Colonic mucosa (tissue), 4 donors: ENCODE results near the gene EDARADD. TPM values are rescaled to one million over a fixed set of nuclear protein-coding genes. Genes with fewer than 3 reads are reported as not detected.

Experiments
- DNase-seq: peaks from one replicate; pipeline ENCODE4 v3.0.0-alpha.2; 2020
- H3K27ac ChIP-seq: fragments of 200-600 bp; one replicate; pipeline ENCODE4 v1.8.0; 2021
- H3K27me3 ChIP-seq: fragments of 200-600 bp; one replicate; pipeline ENCODE4 v1.8.0; 2021
- H3K36me3 ChIP-seq: fragments of 200-600 bp; one replicate; pipeline ENCODE4 v1.8.0; 2021
- H3K4me1 ChIP-seq: fragments of 200-600 bp; one replicate; pipeline ENCODE4 v1.8.0; 2021; ENCODE audit warnings: mild to moderate bottlenecking
- H3K4me3 ChIP-seq: fragments of 200-600 bp; one replicate; pipeline ENCODE4 v1.8.0; 2021
- H3K9ac ChIP-seq, 2 donors: one replicate each; pipeline ENCODE4 v1.7.0; 2013; ENCODE audit warnings: control low read depth in 2 of 2, low read depth in 2 of 2, low read length in 2 of 2
- H3K9me3 ChIP-seq: fragments of 200-600 bp; one replicate; pipeline ENCODE4 v1.8.0; 2021
- intact Hi-C: fragments of 100-400 bp; cut with DNase I; formaldehyde crosslinking; loops from one replicate; pipeline ENCODE4 v1.14.1; 2022
- total RNA-seq, 2 donors: library from RNA; stranded (reverse); fragmentation: NEBNext Ultra II Directional in 1 of 2; extraction: Animal tissue kit (Norgen Biotek cat#: 25700) in 1 of 2; gene quantifications; one replicate each; pipeline ENCODE4 v1.2.1, GENCODE V29; 2021
- TF ChIP-seq, protein P1 (sequence below): fragments of 200-600 bp; IDR thresholded peaks from one replicate; pipeline ENCODE4 v1.8.0; 2022; ENCODE audit warnings: antibody characterized with exemption, mild to moderate bottlenecking
- donor health status: healthy.
- donor health status: DM: no; HTN: no; CAD: no.
- donor health status: DM: no; HTN: no; CAD: no.

EDARADD gene
- total RNA-seq, 2 donors from 2014 or later, result 0.17 to 0.27 TPM

DNA sequence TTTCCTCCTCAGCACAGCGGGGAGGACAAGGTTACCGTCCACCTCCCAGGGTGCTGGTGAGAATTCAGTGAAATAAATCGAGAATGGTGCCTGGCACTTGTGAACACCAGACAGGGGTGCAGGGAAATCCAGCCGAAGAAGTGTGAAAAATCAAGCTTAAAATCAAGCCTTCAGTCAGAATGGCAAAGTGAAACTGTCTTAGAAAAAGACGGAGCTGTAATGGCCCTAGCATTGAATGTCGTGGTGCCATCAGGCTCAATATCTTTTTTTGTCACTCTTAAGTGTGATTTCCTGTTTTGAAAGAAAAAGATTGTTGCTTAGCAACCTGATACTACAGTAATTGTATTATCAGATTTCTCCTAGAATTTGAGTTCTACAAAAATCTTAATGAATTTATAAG, 22.1 kb downstream of the EDARADD start:
- DNase-seq, result no peak
- no peaks in the 10 kb centered on the region for H3K4me1 ChIP-seq
- H3K27me3 ChIP-seq, result no peaks in the 10 kb centered on the region
- TF ChIP-seq, protein P1, sequence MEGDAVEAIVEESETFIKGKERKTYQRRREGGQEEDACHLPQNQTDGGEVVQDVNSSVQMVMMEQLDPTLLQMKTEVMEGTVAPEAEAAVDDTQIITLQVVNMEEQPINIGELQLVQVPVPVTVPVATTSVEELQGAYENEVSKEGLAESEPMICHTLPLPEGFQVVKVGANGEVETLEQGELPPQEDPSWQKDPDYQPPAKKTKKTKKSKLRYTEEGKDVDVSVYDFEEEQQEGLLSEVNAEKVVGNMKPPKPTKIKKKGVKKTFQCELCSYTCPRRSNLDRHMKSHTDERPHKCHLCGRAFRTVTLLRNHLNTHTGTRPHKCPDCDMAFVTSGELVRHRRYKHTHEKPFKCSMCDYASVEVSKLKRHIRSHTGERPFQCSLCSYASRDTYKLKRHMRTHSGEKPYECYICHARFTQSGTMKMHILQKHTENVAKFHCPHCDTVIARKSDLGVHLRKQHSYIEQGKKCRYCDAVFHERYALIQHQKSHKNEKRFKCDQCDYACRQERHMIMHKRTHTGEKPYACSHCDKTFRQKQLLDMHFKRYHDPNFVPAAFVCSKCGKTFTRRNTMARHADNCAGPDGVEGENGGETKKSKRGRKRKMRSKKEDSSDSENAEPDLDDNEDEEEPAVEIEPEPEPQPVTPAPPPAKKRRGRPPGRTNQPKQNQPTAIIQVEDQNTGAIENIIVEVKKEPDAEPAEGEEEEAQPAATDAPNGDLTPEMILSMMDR, result no peak
- H3K4me3 ChIP-seq, result no peak overlapping the region
- intact Hi-C loops, result no loop called here
- no peak overlapping the region for H3K27ac ChIP-seq
- no peaks in the 10 kb centered on the region for H3K36me3 ChIP-seq
- no peak overlapping the region for H3K9ac ChIP-seq
- H3K9me3 ChIP-seq, result no peaks in the 10 kb centered on the region

GRCh38 chr1:236417336-236417735, 23.2 kb downstream of the EDARADD start:
- DNase-seq, result no peak
- TF ChIP-seq, protein P1, result no peak
- Histone ChIP-seq H3K27me3 (no peaks in the 10 kb centered on the region), H3K4me1 (no peaks in the 10 kb centered on the region), H3K4me3 (no peak overlapping the region), H3K9ac (no peak overlapping the region), H3K9me3 (no peaks in the 10 kb centered on the region), H3K27ac (no peak overlapping the region), H3K36me3 (no peaks in the 10 kb centered on the region)
- intact Hi-C loops, result no loop called here

DNA sequence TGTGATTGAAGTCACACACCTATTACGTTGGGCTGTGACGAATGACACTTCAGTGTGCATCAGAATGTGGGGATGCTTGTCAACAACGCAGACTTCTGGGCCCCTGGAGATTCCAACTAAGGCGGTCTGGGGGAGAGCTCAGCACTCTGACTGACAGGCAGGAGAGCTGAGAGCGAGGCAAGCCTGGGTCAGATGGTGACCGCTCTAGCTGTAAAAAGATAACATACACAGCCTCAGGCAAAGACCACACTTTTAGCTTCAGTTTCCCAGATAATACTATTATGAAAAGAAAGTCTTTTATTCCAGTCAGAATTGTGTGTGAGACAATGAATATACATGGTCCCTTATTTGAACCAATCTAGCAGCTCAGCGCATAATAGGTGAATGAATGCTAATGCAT, 25.4 kb downstream of the EDARADD start:
- no peaks in the 10 kb centered on the region for H3K27me3 ChIP-seq
- no peak overlapping the region for H3K4me3 ChIP-seq
- H3K9me3 ChIP-seq, result no peaks in the 10 kb centered on the region
- H3K4me1 ChIP-seq, result no peaks in the 10 kb centered on the region
- TF ChIP-seq, protein P1, result no peak
- H3K9ac ChIP-seq, result no peak overlapping the region
- DNase-seq, result no peak
- H3K36me3 ChIP-seq, result no peaks in the 10 kb centered on the region
- intact Hi-C loops, result no loop called here
- H3K27ac ChIP-seq, result no peak overlapping the region

DNA sequence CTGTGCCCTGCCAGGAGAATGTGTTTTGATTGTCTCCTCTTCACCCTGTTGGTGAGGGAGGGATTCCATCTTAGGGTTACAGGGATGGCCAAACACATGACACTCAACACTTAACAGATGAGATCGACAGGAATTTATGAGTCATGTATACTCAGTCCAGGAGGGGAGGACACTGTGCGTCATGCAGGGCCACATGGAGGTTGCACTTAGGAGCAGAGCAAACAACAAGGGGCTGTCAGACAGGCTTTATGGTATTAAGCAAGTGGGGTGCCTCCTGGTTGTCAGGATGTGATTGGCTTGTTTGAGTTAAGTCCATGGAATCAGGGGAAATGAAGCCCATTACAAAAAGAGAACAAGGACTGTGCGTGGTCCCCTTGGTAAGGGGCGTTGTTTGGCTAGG, 26.9 kb downstream of the EDARADD start:
- no peaks in the 10 kb centered on the region for H3K27me3 ChIP-seq
- intact Hi-C loops, result no loop called here
- TF ChIP-seq, protein P1, result no peak

GRCh38 chr1:236421850-236422516, 27.9 kb downstream of the EDARADD start:
- Histone ChIP-seq H3K4me3 (no peak overlapping the region), H3K36me3 (no peaks in the 10 kb centered on the region), H3K4me1 (no peaks in the 10 kb centered on the region), H3K27ac (no peak overlapping the region), H3K9ac (no peak overlapping the region), H3K27me3 (no peaks in the 10 kb centered on the region), H3K9me3 (no peaks in the 10 kb centered on the region)
- TF ChIP-seq, protein P1, result no peak
- intact Hi-C loops, result no loop called here
- no peak for DNase-seq

More for the DNA sequence above, 26.9 kb downstream of the EDARADD start:
- Histone ChIP-seq H3K4me1 (no peaks in the 10 kb centered on the region), H3K36me3 (no peaks in the 10 kb centered on the region), H3K9ac (no peak overlapping the region), H3K4me3 (no peak overlapping the region), H3K9me3 (no peaks in the 10 kb centered on the region), H3K27ac (no peak overlapping the region)
- no peak for DNase-seq
